ENCODE results near the gene PYCARD.
"Not testable (repeated sequence)": the region's sequence is repeated elsewhere in the genome, so short reads cannot be mapped to it uniquely, and the experiment has no call there.

Gene PYCARD

GRCh38 chr16:31214708-31215286 lies 12.2 kb upstream of the PYCARD start:
- DNase-seq, result no peak

- no peak for DNase-seq
Measured at GRCh38 chr16:31213877-31214707, 11.5 kb upstream of the PYCARD start, which contains the start of gene TRIM72. Gene TRIM72, plus strand, starts transcription at chr16:31214119. Its CDS starts 620 bp downstream, at chr16:31214739.

DNA sequence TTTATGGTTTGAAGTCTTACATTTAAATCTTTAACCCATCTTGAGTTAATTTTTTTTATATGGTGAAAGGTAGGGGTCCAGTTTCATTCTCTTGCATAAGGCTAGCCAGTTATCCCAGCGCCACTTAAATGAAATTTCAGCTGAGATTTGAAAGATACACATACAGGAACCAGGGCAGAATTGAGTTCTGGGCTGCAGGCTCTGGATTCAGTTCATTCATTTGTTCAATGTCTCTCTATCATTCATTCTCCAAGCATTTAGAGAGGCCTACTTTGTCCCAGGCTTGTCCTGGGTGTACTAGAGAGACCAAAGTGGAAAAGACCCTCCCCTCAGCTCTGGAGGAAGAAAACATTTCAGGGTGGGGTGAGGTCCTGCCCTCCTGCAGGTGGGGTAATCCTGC lies 10.8 kb upstream of the PYCARD start:
- no peak for DNase-seq

- DNase-seq, result no peak
Measured at GRCh38 chr16:31206776-31207175, 4.2 kb upstream of the PYCARD start.

DNA sequence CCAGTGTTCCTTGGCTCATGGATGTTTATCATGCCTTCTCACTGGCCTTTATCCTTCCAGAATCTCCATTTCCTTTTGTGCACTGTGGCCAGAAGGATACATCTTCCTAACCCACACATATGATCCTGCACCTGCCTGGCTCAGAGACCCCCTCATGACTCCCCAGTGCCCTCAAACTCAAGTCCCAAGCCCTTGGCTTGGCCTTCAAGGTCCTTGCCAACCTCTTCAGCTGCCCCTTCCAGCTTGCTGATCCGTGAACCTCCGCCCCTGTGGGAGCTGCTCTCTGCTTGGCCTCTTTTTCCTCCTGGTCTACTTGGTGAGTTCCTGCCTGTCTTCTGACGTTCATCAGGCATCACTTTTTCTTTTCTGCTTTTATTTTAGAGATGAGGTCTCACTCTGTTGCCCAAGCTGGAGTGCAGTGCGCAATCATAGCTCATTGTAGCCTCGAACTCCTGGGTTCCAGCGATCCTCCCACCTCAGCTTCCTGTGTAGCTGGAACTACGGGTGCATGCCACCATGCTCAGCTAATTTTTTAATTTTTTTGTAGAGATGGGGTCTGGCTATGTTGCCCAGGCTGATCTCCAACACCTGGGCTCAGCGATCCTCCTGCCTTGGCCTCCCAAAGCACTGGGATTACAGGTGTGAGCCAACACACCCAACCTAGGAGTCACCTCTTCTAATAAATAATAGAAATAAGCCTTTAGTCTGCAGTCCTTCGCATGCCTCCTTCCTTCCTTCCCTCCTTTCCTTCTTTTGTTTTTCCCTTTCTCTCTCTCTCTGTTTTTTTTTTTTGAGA lies 2.5 kb upstream of the PYCARD start:
- no peak for DNase-seq

- DNase-seq, result no peak
Measured at GRCh38 chr16:31201582-31202413, 762 bp downstream of the PYCARD start.

- DNase-seq, result no peak
Measured at GRCh38 chr16:31200821-31201568, 1.6 kb downstream of the PYCARD start.

GRCh38 chr16:31200111-31200510 lies 2.4 kb downstream of the PYCARD start:
- not testable (repeated sequence) for DNase-seq

GRCh38 chr16:31199430-31200041 lies 3.0 kb downstream of the PYCARD start:
- no peak for DNase-seq

DNA sequence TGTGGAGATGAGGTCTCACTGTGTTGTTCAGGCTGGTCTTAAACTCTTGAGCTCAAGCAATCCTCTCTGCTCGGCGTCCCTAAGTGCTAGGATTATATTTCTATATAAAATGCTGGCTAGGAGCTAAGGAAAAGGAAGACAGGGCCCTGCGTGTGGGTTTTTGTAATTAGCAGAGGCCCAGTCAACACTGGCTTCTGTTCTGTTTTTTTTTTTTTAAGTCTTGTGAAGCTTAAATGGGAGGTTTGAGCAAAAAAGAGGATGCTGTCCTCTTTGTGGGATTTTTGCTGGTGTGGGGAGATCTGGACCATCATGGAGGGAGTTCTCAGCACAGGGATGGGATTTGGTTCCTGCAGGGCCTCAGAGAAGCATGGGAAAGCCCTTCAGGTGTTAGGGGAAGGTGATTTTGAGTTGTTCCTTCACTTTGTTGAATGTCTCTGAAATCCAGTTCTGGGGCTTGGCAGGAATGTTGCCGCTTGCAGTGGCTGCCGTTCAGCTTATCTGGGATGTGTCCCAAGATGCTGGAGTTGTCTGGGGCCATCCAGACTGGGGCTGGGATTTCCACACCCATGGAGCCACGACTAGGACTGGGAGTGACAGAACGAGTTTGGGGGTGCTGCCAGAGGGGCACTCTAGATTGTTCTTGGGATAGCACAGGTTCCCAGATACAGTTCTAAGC lies 4.2 kb downstream of the PYCARD start:
- DNase-seq, result no peak

GRCh38 chr16:31196324-31197088 lies 6.1 kb downstream of the PYCARD start:
- DNase-seq, result no peak

GRCh38 chr16:31195861-31196260 lies 6.7 kb downstream of the PYCARD start:
- not testable (repeated sequence) for DNase-seq

DNA sequence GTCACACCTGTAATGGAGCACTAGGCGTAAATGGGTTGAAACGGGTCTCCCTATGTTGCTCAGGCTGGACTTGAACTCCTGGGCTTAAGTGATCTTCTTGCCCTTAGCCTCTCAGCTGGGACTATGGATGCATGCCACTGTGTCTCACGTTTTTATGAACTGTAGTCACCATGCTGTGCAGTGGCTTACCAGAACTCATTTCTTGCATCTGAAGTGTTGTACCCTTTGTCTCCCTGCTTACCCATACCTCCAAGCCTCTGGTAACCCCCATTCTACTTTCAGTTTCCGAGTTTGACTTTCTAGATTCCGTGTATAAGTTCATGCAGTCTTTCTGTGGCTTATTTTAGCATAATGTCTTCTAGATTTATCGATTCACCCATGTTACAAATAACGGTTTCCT lies 7.7 kb downstream of the PYCARD start:
- DNase-seq, result no peak

- DNase-seq, result no peak
Measured at GRCh38 chr16:31193874-31194273, 8.7 kb downstream of the PYCARD start.

GRCh38 chr16:31192856-31193642 lies 9.5 kb downstream of the PYCARD start:
- DNase-seq, result no peak

DNA sequence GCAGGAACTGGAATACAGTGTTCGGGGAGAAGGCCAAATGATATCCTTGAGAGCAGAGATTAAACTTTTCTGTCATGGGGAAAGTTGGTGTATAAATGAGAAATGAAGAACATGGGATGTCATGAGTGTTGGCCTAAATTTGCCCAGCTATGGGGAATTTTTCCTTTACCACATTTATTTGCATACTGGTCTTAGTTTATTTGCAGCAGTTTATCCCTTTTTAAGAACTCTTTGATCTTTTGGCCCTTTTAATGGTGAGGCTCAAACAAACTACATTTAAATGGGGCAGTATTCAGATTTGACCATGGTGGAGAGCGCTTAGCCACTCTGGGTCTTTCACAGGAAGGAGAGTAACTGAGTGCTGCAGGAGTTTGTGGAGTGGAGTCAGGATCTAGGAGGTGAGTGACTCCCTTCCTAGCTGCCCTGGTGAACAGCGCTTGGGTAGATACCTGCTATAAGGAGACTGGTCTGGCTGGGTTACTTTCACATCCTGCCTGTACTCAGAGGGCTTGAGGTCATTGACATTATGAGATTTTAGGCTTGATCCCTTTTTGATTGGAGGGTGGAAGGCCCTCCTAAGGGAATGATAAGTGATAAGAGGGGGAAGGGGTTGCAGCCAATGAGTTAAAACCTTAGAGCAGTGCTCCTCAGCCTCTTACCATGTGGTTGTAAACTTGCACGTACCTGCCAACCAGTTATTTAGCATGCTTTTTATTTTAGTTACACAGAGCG lies 10.7 kb downstream of the PYCARD start:
- no peak for DNase-seq

GRCh38 chr16:31190818-31191444 lies 11.6 kb downstream of the PYCARD start:
- no peak for DNase-seq

DNA sequence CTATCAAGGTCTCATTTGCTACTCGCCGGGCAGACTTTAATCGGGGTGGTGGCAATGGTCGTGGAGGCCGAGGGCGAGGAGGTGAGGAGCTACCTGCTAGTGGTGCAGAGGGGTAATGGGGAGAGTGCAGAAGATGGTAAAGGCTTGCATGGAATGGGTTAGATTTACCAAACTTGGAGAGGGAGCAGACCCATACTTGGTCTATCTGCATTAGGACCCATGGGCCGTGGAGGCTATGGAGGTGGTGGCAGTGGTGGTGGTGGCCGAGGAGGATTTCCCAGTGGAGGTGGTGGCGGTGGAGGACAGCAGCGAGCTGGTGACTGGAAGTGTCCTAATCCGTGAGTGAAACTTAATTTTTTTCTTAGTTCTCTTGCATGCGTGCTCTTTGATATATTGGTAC lies 12.5 kb downstream of the PYCARD start:
- no peak for DNase-seq

Measured in NCI-H2227 treated with DMSO at 0.1 percent for 48 hours (cell line).